Fibroblast of lung (primary cell): ENCODE data around the gene SLC10A1.

Source experiments
- CTCF ChIP-seq, 2 donors: IDR thresholded peaks in 1 of 2; conservative IDR thresholded peaks in 1 of 2; 1 replicate in 1 of 2; 2 replicates in 1 of 2; pipeline ENCODE4 v1.5.1; 2011 to 2012; ENCODE audit warnings: low read length in 2 of 2, control low read depth in 1 of 2, inconsistent platforms in 1 of 2, low read depth in 1 of 2, mild to moderate bottlenecking in 1 of 2
- EZH2 ChIP-seq: IDR thresholded peaks from 2 replicates; pipeline ENCODE4 v1.5.1; 2012; ENCODE audit warnings: low read length, control low read depth, mild to moderate bottlenecking; ENCODE audit errors: missing control alignments

- TF ChIP-seq CTCF (conservative IDR thresholded peaks at IDR 0.05 in 1 of 2, IDR thresholded peaks at IDR 0.05 in 1 of 2; ENCODE audit: low read depth in 1 of 2, low read length in 2 of 2) (no peak), EZH2 (no peak)
Measured at GRCh38 chr14:69773571-69774276, 23.3 kb downstream of the SLC10A1 start.
